Neutrophil (primary cell): ENCODE measurements around the gene NHERF2.

Source experiments
- H3K27ac ChIP-seq: fragments of 200-600 bp; sonication (generic); 2 replicates; pipeline ENCODE4 v1.5.1; 2016; ENCODE audit warnings: mild to moderate bottlenecking, moderate library complexity
- H3K27me3 ChIP-seq: fragments of 200-600 bp; sonication (generic); 2 replicates; pipeline ENCODE4 v1.6.0; 2016; ENCODE audit warnings: mild to moderate bottlenecking
- H3K36me3 ChIP-seq: fragments of 200-600 bp; sonication (generic); 2 replicates; pipeline ENCODE4 v1.5.1; 2017
- H3K4me1 ChIP-seq, 2 experiments: fragments of 200-600 bp in 1 of 2; sonication (generic) in 1 of 2; 1 replicate in 1 of 2; 2 replicates in 1 of 2; pipeline versions ENCODE4 v1.5.1 to v1.6.1; 2013 to 2016; ENCODE audit warnings: low read depth in 1 of 2, low read length in 1 of 2, mild to moderate bottlenecking in 1 of 2, moderate library complexity in 1 of 2; ENCODE audit not compliant: control insufficient read depth in 1 of 2, insufficient read depth in 1 of 2
- H3K4me3 ChIP-seq, 2 experiments: fragments of 200-600 bp in 1 of 2; sonication (generic) in 1 of 2; 1 replicate in 1 of 2; 2 replicates in 1 of 2; pipeline ENCODE4 v1.5.1; 2013 to 2016; ENCODE audit warnings: low read depth in 1 of 2, low read length in 1 of 2, mild to moderate bottlenecking in 1 of 2, moderate library complexity in 1 of 2
- H3K9me3 ChIP-seq: fragments of 200-600 bp; sonication (generic); 2 replicates; pipeline ENCODE4 v1.5.1; 2016
- CTCF ChIP-seq: fragments of 200-600 bp; sonication (generic); IDR thresholded peaks from 2 replicates; pipeline ENCODE4 v1.5.1; 2016; ENCODE audit warnings: antibody characterized with exemption

Gene NHERF2

GRCh38 chr16:1983544-1984346, 43.0 kb upstream of the NHERF2 start, which contains the start of gene GFER:
Gene GFER (plus strand): TSS chr16:1984193. CDS start chr16:1984219, 26 bp downstream.
- no peaks in the 10 kb centered on the region for H3K36me3 ChIP-seq
- H3K27ac ChIP-seq: peak within 1 kb of the TSS; percentile 69
- no peaks in the 10 kb centered on the region for H3K9me3 ChIP-seq
- TF ChIP-seq CTCF: peak; percentile 64
- peaks cover 20% of the 10 kb centered on the region in 2 experiments for H3K4me1 ChIP-seq
- H3K27me3 ChIP-seq: peaks cover 63% of the 10 kb centered on the region
- H3K4me3 ChIP-seq: peak within 1 kb of the TSS; percentile 69 to 78

- H3K36me3 ChIP-seq: no peaks in the 10 kb centered on the region
- no peak for TF ChIP-seq CTCF
- H3K27me3 ChIP-seq: peaks cover 63% of the 10 kb centered on the region
- no peaks in the 10 kb centered on the region for H3K9me3 ChIP-seq
- peak overlapping the region; percentile 69 to 78 for H3K4me3 ChIP-seq
- peaks cover 20% of the 10 kb centered on the region in 2 experiments for H3K4me1 ChIP-seq
- H3K27ac ChIP-seq: peak overlapping the region; percentile 69
Observed at GRCh38 chr16:1984347-1985225, 42.1 kb upstream of the NHERF2 start.

- Histone ChIP-seq H3K4me1 (peaks cover 24 to 27% of the 10 kb centered on the region in 2 experiments), H3K36me3 (no peaks in the 10 kb centered on the region), H3K4me3 (peak overlapping the region in 1 of 2 experiments; percentile 69), H3K9me3 (no peaks in the 10 kb centered on the region), H3K27ac (no peak overlapping the region), H3K27me3 (peaks cover 63% of the 10 kb centered on the region)
- TF ChIP-seq CTCF: no peak
Observed at GRCh38 chr16:1985466-1986150, 41.1 kb upstream of the NHERF2 start.

- H3K9me3 ChIP-seq: no peaks in the 10 kb centered on the region
- peaks cover 36 to 43% of the 10 kb centered on the region in 2 experiments for H3K4me1 ChIP-seq
- no peak overlapping the region for H3K27ac ChIP-seq
- no peak for TF ChIP-seq CTCF
- no peak overlapping the region for H3K4me3 ChIP-seq
- no peaks in the 10 kb centered on the region for H3K36me3 ChIP-seq
- H3K27me3 ChIP-seq: peaks cover 63% of the 10 kb centered on the region
Observed at GRCh38 chr16:1987198-1987597, 39.5 kb upstream of the NHERF2 start.
